SK-N-DZ (cell line): Measurements from ENCODE around the gene NAGLU.

Experiments
- small RNA-seq, 2 experiments: library from RNA; depleted of rRNA; stranded (forward); fragments of <200 nt; gene quantifications; one replicate each; pipeline ENCODE3, GENCODE V24; 2014

Gene NAGLU

Small RNAs within 50 kb of the gene (small RNA-seq; reads per million reads assigned to genes)
- 0 to 0.13 reads per million in 2 experiments for gene MIR548AT
